Fibroblast of skin of right biceps (primary cell): Measurements from ENCODE around the gene CDK12.
A peak's percentile ranks its signal among the peaks of the same experiment; 100 is the strongest.
"Not testable (repeated sequence)": the region's sequence is repeated elsewhere in the genome, so short reads cannot be mapped to it uniquely, and the experiment has no call there.

Experiments used
- DNase-seq: peaks from one replicate; pipeline ENCODE4 v3.0.0-alpha.2; 2013

CDK12 gene

DNA sequence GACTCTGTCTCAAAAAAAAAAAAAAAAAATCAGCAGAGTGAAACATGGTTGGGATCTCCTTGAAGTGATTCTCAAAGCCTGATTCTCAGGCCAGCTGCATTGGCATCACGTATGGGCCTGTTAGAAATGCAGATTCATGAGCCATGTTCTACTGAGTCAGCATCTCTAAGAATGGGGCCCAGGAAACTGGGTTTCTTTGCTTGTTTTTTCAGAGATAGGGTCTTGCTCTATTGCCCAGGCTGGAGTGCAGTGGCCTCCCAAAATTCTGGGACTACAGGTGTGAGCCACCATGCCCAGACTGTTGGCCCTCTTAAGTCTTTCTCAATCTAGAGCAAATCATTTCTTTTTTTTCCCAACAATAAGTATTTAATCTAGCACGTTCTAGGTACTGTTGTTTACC is 47.7 kb downstream of the CDK12 start:
- no peak for DNase-seq

DNA sequence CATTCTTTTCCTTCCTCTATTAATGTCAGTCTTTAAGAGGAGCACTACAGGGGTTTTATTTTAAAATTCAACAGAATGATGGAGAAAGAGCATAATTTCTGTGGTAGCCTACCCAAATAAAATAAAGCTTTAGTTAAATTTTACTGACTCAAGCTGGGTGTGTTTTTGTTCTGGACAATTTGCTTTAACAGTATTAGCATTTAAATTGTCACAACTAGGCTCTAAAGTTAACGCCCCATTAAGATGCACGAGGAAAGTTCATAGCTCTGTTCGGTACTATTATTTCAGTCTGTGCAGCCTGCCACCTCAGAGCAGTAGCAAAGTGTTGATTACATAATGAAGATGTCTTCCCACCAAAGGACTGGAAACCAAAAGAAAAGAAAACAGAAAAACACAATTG is 52.0 kb downstream of the CDK12 start:
- DNase-seq: no peak

DNA sequence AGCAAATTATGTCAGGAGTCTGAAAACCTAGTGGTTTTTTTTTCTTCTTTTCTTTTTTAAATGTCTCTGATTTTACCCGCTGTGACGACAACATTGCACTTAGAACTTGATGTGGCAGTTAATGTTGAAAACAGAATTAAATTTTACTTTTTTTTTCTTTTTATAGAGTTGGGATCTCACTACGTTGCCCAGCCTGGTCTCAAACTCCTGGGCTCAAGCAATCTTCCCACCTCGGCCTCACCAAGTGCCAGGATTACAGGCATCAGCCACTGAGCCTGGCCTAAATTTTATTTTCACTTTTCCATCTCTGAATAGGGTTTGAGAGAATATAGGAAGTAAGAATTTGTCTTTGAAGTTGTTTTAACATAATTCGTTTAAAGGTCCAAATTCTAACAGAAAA is 52.6 kb downstream of the CDK12 start:
- DNase-seq: no peak

DNA sequence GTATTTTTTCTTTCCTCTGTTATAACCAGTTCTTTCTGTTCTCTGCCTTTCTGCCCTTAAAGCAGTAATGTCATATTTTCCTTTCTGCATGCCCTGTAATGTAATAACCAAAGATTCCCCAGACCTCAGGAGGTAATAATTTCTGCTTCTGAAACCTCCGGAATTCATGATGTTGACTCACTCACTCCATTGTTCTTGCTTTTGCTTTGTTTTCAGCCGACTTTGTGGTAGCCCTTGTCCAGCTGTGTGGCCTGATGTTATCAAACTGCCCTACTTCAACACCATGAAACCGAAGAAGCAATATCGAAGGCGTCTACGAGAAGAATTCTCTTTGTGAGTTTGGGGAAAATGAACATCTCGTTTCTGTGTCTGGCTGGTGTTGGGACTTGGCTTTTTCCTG is 55.9 kb downstream of the CDK12 start:
- DNase-seq: no peak

DNA sequence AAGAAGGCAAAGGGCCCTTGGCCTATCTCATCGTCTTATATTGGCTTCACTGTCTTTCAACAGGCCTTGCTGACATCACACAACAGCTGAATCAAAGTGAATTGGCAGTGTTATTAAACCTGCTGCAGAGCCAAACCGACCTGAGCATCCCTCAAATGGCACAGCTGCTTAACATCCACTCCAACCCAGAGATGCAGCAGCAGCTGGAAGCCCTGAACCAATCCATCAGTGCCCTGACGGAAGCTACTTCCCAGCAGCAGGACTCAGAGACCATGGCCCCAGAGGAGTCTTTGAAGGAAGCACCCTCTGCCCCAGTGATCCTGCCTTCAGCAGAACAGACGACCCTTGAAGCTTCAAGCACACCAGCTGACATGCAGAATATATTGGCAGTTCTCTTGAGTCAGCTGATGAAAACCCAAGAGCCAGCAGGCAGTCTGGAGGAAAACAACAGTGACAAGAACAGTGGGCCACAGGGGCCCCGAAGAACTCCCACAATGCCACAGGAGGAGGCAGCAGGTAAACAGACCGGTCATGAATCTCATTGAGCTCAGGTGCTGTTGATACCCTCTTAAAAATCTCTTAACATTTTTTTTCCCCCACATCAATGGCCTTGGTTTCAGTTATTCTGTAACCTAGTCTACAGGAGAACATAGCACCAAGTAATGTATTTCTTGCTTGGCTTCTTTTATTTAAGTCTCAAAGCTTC is 64.7 kb downstream of the CDK12 start:
- DNase-seq: no peak

DNA sequence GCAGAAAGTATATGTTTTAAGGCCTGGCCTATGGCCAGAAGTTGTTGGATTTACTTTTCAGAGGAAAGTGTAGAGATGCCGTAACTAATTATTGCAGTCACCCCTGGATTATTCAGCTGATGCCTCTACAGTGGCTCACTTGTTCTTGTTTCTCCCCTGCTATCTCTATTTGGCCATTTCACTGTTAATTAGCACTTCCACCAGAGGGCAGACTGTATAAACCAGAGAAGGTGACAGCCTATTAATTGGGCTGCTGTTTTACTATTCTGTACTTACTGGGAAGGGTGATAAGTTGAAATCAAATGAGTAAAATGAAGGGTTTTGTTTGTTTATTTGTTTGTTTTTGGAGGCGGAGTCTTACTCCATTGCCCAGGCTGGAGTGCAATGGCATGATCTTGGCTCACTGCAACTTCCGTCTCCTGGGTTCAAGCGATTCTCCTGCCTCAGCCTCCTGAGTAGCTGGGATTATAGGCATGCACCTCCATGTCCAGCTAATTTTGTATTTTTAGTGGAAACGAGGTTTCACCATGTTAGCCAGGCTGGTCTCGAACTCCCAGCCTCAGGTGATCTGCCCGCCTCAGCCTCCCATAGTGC is 66.0 kb downstream of the CDK12 start:
- peak; percentile 14 for DNase-seq

DNA sequence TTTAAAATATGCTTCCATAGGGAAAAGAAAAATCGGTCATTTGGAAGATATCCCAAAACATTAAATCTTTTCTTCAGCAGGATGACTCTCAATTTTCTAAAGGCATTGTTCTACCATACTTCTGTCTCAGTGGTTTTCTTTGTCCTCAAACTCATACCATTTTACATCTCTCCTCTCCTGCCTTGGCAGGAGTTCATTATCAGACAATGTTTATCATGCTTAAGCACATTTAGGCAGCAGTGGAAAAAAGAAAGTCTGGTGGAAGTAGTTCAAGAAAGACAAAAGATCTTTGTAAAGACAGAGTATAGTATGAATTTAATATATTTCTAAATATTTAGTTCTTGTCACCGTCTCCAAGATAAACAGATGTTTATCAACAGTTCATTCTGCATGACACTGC is 68.2 kb downstream of the CDK12 start:
- no peak for DNase-seq

DNA sequence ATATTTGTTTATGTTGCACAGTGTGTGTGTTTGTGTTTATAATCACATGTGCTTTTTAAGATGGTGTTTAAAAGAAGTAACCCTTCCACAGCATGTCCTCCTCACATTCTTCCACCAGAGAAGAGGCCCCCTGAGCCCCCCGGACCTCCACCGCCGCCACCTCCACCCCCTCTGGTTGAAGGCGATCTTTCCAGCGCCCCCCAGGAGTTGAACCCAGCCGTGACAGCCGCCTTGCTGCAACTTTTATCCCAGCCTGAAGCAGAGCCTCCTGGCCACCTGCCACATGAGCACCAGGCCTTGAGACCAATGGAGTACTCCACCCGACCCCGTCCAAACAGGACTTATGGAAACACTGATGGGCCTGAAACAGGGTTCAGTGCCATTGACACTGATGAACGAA is 69.2 kb downstream of the CDK12 start:
- no peak for DNase-seq

DNA sequence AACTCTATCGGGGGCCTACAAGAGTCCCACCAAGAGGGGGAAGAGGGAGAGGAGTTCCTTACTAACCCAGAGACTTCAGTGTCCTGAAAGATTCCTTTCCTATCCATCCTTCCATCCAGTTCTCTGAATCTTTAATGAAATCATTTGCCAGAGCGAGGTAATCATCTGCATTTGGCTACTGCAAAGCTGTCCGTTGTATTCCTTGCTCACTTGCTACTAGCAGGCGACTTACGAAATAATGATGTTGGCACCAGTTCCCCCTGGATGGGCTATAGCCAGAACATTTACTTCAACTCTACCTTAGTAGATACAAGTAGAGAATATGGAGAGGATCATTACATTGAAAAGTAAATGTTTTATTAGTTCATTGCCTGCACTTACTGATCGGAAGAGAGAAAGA is 70.0 kb downstream of the CDK12 start:
- DNase-seq: no peak

DNA sequence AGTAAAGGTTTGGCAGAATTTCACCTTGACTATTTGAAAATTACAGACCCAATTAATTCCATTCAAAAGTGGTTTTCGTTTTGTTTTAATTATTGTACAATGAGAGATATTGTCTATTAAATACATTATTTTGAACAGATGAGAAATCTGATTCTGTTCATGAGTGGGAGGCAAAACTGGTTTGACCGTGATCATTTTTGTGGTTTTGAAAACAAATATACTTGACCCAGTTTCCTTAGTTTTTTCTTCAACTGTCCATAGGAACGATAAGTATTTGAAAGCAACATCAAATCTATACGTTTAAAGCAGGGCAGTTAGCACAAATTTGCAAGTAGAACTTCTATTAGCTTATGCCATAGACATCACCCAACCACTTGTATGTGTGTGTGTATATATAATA is 72.6 kb downstream of the CDK12 start:
- DNase-seq: no peak

DNA sequence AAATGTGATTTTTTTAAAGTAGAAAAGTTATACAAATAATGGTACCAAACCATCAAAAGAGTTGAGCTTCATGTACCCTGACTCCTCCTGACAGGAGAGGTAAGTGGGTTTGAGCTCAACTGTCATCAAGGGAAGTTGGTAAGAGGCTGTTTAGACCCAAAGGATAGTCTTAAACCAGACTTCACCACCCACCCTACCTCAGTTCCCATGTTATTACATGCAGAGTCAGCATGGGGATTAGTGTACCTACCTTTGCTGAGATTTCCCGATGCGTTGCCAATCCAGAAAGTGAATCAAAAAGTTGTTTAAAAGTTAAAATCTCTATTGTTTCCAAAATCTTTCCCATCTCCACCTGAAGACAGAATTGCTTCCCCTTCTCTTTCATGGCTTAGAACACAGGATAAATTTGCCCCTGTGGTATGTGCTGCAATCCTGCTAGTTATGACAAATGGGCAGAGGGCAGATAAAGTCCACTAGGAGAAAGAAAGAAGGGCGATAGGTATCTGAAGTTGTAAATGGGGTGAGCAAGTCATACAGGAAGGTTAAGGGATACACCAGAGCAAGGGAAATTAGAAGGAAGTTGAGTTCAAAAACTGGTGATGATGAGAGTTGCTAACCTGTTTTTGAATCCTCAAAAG is 73.6 kb downstream of the CDK12 start:
- no peak for DNase-seq

DNA sequence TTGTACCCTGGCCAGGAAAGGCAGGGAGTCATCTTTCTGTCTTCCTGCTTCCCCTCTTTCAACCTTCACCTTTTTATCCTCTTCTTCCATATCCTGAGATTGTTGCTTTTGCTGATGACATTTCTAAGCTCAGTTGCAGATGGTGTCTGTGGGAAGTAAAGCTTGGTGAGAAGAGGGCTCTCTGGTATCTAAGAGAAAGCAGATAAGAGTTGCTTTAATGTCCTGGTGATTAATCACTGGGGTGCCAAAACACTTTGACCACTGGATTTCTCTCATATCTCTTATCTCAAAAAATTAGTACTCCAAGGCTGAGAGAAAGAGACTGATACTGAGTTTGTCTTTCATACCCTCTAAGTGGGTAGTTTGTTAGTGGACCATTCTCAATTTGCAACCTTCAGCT is 75.2 kb downstream of the CDK12 start:
- no peak for DNase-seq

DNA sequence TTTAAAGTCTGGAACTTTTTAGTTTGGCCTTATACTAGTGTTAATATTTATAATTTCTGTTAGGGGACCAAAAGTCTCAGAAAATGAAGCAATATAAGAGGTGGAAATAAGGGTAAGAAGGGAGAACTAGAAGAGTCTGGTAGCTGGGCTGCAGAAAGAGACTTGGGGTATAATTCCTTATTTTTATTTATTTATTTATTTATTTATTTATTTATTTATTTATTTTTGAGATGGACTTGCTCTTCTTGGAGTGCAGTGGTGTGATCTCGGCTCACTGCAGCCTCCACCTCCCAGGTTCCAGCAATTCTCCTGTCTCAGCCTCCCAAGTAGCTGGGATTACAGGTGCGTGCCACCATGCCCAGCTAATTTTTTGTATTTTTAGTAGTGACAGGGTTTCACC is 76.1 kb downstream of the CDK12 start:
- DNase-seq: not testable (repeated sequence)

DNA sequence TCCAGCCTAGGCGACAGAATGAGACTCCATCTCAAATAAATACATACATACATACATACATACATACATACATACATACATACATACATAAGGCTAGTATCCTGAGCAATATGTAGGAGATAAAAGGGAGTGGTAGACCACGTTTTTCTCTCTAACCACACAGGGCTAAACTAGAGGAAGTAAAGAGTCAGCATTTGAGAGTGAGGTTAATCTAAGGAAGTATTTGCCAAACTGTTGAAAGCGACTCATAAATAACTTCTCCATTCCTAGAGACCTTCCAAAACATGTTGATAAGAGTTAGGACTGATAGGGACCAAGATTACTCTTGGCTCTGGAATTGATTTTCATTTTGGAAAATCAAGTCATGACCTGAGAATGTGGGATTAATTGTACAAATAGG is 77.6 kb downstream of the CDK12 start:
- DNase-seq: peak; percentile 26

DNA sequence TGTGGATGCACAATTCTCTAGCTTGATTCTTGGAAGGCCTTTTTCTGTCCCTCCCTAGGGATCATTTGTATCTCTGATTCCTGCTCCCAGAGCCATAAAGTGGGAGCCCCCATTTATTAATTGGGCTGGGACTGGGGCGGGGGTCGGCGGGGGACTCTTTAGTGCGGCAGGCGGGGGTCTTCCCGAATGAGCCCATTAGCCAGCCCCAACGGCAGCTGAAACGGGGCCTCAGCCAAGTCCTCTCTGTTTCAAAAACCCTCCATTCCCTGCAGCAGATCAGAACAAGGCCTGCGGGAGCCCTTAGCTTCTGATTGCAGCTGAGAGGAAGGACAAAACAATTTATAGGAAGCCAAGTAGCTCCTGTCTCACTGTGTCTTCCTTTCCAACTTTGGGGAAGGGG is 79.3 kb downstream of the CDK12 start:
- DNase-seq: no peak

DNA sequence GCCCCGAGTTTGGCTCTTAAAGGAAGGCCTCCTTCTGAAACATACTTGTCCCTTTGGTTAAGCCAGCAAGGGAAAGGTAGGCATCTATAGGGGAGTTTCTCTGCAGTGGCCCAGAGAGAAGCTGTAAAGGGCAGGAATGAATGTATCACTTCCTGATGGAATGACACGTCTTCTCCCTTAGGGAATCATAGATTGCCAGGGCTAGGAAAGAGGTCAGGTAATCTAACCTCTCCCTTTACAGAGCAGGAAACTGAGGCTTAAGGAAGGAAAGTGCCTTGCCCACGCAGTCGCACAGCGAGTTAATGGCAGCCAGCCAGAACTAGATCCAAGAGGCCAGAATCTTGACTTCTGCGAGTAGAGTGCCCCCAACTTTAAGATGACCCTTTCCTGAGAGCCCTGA is 80.4 kb downstream of the CDK12 start:
- no peak for DNase-seq

DNA sequence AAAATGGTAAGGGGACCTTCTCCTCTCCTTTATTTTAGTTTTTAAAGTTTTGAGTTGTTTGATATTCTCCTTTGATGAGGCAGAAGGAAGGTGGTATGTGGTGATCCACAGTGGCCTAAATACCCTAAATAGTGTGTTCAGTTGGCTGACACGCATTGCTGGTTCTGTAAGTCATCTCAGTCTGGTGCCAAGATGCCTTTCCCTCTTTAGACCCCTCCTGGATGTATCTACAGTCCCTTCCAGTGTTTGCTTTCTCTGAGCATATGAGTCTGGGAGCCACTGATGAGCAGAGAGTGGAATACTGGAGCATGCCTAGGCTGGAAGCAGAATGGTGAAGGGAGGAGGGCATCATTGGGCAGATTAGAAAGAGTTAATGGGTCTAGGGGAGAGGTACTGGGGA is 81.9 kb downstream of the CDK12 start:
- no peak for DNase-seq

DNA sequence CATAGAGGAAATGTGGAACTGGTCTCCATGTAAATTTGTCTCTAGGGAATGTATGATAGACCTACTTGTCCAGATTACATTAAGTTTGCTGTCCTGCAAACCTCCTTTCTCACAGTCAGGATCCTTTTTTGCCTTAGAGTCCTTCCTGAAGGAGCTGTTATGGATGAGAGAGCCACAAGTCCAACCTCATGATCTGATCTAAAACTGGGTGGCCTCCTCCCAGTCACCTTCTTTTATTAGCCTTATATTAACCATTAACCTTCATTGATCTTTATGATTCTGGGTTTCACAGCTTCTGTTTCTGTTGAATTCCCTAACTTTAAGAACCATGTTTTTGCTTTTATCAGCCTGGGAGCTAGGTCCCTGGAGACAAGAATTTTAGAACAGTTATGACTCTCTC is 82.4 kb downstream of the CDK12 start:
- DNase-seq: no peak

DNA sequence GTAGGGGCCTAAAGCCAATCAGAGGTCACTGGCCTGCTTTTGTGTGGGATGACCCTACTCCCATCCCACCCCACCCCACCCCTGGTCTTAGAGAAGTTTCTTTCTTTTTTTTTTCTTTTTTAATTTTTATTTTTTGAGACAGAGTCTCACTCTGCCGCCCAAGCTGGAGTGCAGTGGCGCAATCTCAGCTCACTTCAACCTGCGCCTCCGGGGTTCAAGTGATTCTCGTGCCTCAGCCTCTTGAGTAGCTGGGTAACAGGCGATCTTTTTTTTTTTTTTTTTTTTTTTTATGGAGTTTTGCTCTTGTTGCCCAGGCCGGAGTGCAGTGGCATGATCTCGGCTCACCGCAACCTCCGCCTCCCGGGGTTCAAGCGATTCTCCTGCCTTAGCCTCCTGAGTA is 83.1 kb downstream of the CDK12 start:
- DNase-seq: not testable (repeated sequence)

DNA sequence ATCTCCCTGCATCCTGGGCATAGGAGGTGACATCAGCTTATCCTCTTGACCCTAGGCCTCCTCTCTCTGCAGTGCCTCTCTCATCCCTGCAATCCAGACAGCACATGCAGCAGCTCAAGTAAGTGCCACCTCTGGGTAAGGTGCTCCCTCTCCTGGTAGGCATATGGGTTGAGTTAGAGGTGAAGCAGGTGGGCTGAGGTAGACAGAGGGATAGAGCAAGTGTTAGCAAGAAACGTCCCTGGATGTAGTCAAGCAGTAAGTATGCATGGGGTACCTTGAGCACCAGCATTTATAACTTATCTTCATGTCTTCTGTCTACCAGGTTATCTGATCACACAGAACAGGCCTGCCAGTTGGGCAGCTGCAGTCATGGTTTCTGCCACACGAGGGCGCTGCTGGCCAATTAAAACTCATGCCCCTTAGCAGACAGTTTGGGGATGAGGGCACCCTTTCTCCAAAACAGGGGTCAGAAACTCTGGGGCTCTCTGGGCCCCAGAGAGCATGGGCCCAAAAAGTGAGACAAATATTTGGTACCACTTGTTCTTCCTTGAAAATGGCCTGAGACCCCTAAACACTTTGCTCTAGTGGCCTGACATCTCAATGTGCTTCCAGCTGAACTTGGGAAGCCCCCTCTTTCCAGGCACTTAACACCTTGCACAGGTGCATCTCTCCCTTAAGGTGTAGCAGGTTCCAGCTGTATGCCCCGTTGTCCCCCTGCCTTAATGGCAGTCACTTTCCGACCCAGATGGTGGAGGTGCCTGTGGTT is 86.6 kb downstream of the CDK12 start:
- DNase-seq: peak; percentile 33

DNA sequence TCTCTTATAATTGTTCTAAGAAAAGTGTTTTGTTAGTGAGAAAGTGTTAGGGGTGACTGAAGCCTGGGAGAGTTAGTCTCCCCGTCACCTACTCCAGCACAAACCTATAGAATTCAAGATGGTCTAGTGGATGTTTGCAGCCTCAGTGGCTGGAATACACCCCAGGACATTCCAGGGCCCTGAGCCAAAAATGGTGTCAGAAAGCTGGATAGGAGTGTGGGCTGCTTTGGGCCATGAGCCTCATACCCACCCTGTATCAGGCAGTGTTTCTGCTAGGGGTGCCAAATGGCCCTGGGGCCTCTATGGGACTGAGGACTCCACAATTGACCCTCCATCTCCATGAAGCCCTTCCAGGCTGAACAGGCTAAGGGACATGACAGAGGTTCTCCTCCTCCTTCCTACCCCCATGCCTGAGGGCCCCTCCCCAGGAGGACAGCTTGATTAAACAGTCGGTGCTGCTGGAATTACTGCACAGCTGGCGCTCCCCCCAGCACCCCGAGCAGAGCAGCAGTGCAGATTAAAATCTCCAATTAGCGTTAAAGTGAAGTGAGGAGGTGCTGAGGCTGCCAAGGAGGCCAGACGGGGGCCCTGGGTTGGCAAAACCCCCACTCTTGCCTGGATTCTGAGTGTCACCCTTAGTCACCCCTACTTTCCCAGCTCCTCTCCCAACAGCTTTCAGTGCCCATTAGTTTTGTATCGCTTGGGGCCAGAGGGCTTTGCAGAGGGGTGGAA is 87.4 kb downstream of the CDK12 start:
- DNase-seq: peak; percentile 15

DNA sequence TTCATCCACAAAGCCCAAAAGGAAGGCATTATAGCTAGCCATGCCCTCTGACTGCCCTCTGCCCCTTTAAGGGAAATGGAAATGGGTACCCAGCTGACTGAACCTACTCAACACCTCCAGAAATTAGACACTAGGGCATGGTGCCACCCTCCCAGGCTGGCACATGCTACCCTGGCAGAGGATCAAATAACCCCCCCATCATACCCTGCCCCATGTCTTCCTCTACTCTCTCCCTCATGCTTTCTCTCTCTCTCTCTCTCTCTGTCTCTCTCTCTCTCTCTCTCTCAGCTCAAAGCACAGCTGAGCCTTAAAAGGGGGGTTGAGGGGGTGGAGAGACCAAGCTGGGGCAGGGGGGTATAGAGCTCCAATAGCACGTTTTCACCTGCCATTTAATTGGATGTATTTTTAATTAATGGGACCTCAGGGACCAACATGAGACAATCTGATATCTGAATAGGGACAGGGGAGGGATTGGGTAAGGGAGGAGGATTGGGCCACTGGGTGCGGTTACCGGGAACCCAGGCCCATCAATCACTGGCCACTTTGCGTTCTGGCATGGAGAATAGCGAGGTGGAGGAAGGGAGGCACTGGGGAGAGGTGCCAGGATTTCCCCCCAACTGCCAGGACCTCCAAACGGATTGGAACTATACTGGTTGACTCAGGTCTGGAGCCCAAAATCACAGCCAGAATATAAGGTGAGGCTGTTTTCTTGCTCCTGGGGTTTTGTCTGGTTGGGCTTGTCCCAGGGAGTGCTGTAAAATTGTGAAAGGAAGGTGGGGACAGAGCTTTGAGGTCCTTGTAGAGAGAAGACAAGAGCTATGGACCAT is 88.7 kb downstream of the CDK12 start:
- no peak for DNase-seq
